Stomach smooth muscle (tissue), 2 donors: ENCODE data around the gene HOXB2.
A peak's percentile ranks its signal among the peaks of the same experiment; 100 is the strongest.
"Not testable (repeated sequence)": the region's sequence is repeated elsewhere in the genome, so short reads cannot be mapped to it uniquely, and the experiment has no call there.

ENCODE experiments used
- H3K27ac ChIP-seq: one replicate; pipeline ENCODE4 v1.7.0; 2013; ENCODE audit warnings: mild to moderate bottlenecking, low read length, inconsistent platforms
- H3K27me3 ChIP-seq, 2 donors: one replicate each; pipeline ENCODE4 v1.7.0; 2013; ENCODE audit warnings: low read length in 2 of 2; ENCODE audit not compliant: insufficient read depth in 2 of 2, control insufficient read depth in 1 of 2
- H3K36me3 ChIP-seq, 2 donors: one replicate each; pipeline ENCODE4 v1.7.0; 2013; ENCODE audit warnings: low read length in 2 of 2; ENCODE audit not compliant: control insufficient read depth in 2 of 2, insufficient read depth in 2 of 2
- H3K4me1 ChIP-seq: one replicate; pipeline ENCODE4 v1.7.0; 2013; ENCODE audit warnings: low read length; ENCODE audit not compliant: control insufficient read depth, insufficient read depth
- H3K4me3 ChIP-seq, 2 donors: one replicate each; pipeline ENCODE4 v1.7.0; 2013; ENCODE audit warnings: low read length in 2 of 2
- H3K9ac ChIP-seq, 2 donors: one replicate each; pipeline ENCODE4 v1.7.0; 2013; ENCODE audit warnings: low read length in 2 of 2, mild to moderate bottlenecking in 1 of 2
- H3K9me3 ChIP-seq, 2 donors: one replicate each; pipeline ENCODE4 v1.7.0; 2013; ENCODE audit warnings: low read length in 2 of 2; ENCODE audit not compliant: control insufficient read depth in 2 of 2
- donor health status: healthy.
- donor health status: Pancreatic carcinoma.

HOXB2 gene

GRCh38 chr17:48540213-48540612, 4.7 kb downstream of the HOXB2 start:
- Histone ChIP-seq H3K27me3 (no peaks in the 10 kb centered on the region), H3K4me1 (peaks cover 25% of the 10 kb centered on the region), H3K36me3 (peaks cover 0 to 2% of the 10 kb centered on the region in 2 donors), H3K9me3 (no peaks in the 10 kb centered on the region), H3K9ac (no peak overlapping the region), H3K4me3 (peak overlapping the region in 1 of 2 donors; percentile 30), H3K27ac (peak overlapping the region; percentile 55)

- no peaks in the 10 kb centered on the region for H3K27me3 ChIP-seq
- peak overlapping the region; percentile 55 for H3K27ac ChIP-seq
Observed at GRCh38 chr17:48539177-48539576, 5.7 kb downstream of the HOXB2 start.

DNA sequence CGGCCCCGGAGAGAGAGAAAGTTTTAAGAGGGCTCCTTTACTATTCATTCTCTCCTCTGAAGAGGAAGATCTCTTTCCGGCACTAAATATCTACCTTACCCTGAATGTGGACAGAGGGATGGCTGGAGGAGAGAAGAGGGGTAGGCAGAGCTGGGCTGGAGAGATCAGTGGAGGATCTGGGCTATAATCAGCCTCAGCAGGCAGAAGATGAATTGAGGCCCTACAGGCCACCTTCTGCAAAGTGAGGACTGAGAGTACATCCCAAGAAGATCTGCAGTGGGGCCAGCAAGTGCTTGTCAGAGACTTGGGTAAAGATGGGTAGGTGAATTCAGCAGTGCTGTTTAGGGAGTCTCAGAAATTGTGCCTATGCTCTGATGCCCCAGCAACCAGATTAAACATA, 7.6 kb downstream of the HOXB2 start:
- Histone ChIP-seq H3K9me3 (no peaks in the 10 kb centered on the region), H3K27ac (no peak overlapping the region), H3K36me3 (no peaks in the 10 kb centered on the region), H3K27me3 (no peaks in the 10 kb centered on the region), H3K9ac (no peak overlapping the region), H3K4me1 (peaks cover 20% of the 10 kb centered on the region), H3K4me3 (no peak overlapping the region)

More at GRCh38 chr17:48539177-48539576, 5.7 kb downstream of the HOXB2 start:
- Histone ChIP-seq H3K4me3 (no peak overlapping the region), H3K4me1 (peaks cover 21% of the 10 kb centered on the region), H3K36me3 (peaks cover 0 to 2% of the 10 kb centered on the region in 2 donors), H3K9ac (no peak overlapping the region), H3K9me3 (no peaks in the 10 kb centered on the region)

DNA sequence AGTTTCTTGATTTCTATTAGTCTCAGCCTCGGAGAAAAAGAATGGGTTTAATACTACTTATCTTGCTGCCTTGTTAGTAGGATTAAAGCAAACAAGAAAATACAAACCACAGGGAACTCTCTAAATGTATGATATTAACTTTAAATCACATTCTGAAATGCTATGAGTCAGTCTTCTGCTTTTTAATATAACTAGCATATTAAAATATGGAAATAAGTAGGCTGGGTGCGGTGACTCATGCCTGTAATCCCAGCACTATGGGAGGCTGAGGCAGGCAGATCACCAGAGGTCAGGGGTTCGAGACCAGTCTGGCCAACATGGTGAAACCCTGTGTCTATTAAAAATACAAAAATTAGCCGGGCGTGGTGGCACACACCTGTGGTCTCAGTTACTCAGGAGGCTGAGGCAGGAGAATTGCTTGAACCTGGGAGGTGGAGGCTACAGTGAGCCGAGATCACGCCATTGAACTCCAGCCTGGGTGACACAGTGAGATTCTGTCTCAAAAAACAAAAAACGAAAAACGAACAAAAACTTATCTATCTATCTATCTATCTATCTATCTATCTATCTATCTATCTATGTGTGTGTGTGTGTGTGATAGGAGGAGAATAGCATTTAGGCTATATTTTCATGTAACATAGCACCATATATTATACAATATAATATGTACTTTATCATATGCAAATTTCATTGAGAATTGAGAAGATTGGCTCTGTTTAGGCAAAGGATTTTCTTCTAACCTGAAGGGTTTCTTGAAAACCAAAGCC, 8.9 kb downstream of the HOXB2 start:
- H3K4me3 ChIP-seq, H3K27ac ChIP-seq, H3K9ac ChIP-seq, H3K9me3 ChIP-seq, H3K27me3 ChIP-seq, H3K36me3 ChIP-seq: not testable (repeated sequence)
- H3K4me1 ChIP-seq: peaks cover 12% of the 10 kb centered on the region

GRCh38 chr17:48532261-48532660, 12.6 kb downstream of the HOXB2 start:
- H3K4me1 ChIP-seq: no peaks in the 10 kb centered on the region
- no peak overlapping the region for H3K9ac ChIP-seq
- H3K4me3 ChIP-seq: no peak overlapping the region
- no peaks in the 10 kb centered on the region for H3K36me3 ChIP-seq
- no peak overlapping the region for H3K27ac ChIP-seq
- no peaks in the 10 kb centered on the region for H3K9me3 ChIP-seq
- peaks cover 0 to 7% of the 10 kb centered on the region in 2 donors for H3K27me3 ChIP-seq

DNA sequence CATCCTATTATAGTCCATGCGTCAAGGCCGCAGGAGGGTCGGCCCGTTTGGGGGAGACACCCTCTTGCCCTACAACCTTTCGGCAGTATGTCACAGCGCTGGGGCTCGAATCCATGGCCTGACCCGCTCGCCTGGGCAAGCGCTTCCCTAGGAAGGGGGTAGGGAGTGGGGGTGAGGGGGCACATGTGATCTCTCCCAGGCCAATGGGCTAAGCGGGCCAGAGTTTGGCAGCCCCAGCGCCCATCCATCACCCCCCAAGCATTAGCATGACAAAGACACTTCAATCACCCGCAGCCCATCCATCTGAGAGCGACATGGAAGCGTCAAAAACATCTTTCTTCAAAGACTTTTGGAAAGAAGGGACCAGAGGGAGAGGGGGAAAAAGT, 14.0 kb downstream of the HOXB2 start, which contains the start of gene HOXB1:
Gene HOXB1, minus strand, starts transcription at position 125 of the 386 bp plus-strand sequence. Its CDS starts 107 bp downstream, at position 18.
- no peak within 1 kb of the TSS for H3K27ac ChIP-seq
- H3K4me1 ChIP-seq: no peaks in the 10 kb centered on the region
- no peak within 1 kb of the TSS for H3K9ac ChIP-seq
- no peaks in the 10 kb centered on the region for H3K36me3 ChIP-seq
- peaks cover 0 to 10% of the 10 kb centered on the region in 2 donors for H3K27me3 ChIP-seq
- H3K9me3 ChIP-seq: no peaks in the 10 kb centered on the region
- H3K4me3 ChIP-seq: no peak within 1 kb of the TSS

DNA sequence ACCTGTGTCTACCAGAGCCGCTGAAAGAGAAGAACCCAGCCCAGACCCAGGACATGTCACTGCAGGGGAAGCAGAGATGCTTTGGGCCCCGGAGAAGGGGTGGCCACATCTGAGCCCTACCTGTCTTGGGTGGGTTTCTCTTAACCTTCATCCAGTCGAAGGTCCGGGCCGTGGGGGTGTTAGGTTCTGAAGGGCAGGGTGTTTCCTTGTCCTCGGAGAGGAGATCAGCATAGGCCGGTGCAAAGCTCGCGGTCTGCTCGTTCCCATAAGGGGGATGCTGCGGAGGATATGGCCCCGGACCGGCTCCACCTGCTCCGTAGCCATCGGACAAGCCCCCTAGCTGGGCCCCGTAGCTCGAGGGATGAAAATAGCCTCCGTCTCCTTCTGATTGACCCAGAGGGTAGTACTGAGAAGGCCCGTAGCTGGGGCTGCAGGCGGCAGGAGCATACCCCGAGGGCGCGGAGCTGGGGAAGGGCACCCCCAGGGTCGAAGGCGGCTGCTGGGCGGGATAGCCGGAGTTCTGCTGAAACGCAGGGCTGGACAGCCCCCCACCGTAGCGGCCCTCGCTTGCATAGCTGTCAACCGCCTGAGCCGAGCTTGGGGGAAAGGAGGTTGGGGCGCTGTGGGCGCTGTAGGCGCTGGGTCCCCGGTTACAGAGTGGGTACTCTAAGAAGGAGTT, 14.6 kb downstream of the HOXB2 start:
- Histone ChIP-seq H3K4me1 (no peaks in the 10 kb centered on the region), H3K36me3 (no peaks in the 10 kb centered on the region), H3K4me3 (no peak overlapping the region), H3K27me3 (peaks cover 0 to 10% of the 10 kb centered on the region in 2 donors), H3K9me3 (no peaks in the 10 kb centered on the region), H3K9ac (no peak overlapping the region), H3K27ac (no peak overlapping the region)

DNA sequence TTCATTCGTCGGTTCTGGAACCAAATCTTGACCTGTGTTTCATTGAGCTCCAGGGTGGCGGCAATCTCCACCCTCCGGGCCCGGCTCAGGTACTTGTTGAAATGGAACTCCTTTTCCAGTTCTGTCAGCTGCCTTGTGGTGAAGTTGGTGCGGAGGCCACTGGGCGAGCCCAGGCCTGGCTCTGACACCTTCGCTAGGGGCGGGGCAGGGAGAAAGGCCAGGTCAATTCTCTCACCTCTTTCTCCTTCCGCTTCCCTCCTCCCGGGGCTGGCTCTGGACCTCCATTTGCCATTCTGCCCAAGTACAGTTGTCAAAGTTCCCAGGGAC, 15.3 kb downstream of the HOXB2 start:
- H3K4me3 ChIP-seq: no peak overlapping the region
- H3K9ac ChIP-seq: no peak overlapping the region
- H3K9me3 ChIP-seq: no peaks in the 10 kb centered on the region
- no peak overlapping the region for H3K27ac ChIP-seq
- peaks cover 0 to 10% of the 10 kb centered on the region in 2 donors for H3K27me3 ChIP-seq
- H3K36me3 ChIP-seq: no peaks in the 10 kb centered on the region
- no peaks in the 10 kb centered on the region for H3K4me1 ChIP-seq

DNA sequence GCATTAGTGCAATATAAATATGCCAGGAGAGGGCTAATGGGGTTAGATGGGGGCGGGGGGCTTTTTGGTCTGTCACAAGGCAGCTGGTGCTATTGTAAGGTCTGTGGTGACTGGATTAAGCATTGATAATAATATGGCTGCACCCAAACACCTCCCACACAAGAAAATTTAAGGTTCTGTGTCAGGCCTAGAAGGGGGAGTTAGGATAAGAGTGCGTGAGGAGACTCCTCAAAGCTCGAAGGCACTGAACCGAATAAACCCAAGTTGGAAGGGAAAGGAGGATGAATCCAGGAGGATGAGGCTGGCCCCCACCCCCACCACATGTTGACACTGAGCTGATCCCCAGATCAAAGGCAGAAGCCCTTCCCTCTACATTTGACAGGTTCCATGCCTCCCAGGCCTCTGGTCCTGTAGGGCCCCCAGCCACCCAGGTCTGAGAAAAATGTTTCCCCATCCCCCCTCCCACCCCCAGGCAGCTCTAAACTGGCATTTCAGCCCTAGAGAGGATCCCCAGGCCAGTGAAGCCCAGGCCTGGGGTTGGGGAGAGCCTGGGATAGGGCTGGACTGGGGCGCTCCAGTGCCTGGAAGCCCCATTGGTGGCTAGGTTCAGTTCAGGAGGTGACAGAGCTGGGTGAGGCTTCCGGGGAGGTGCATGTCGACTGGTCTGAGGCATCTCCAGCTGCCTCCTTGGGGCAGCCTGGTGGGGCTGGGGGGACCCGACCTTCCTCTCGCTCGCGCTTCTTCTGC, 15.8 kb downstream of the HOXB2 start:
- no peaks in the 10 kb centered on the region for H3K36me3 ChIP-seq
- no peak overlapping the region for H3K27ac ChIP-seq
- no peak overlapping the region for H3K4me3 ChIP-seq
- no peaks in the 10 kb centered on the region for H3K4me1 ChIP-seq
- no peaks in the 10 kb centered on the region for H3K9me3 ChIP-seq
- peaks cover 0 to 10% of the 10 kb centered on the region in 2 donors for H3K27me3 ChIP-seq
- no peak overlapping the region for H3K9ac ChIP-seq

GRCh38 chr17:48528153-48528935, 16.6 kb downstream of the HOXB2 start:
- peaks cover 0 to 10% of the 10 kb centered on the region in 2 donors for H3K27me3 ChIP-seq
- H3K4me1 ChIP-seq: no peaks in the 10 kb centered on the region
- H3K27ac ChIP-seq: no peak overlapping the region
- no peaks in the 10 kb centered on the region for H3K36me3 ChIP-seq
- no peaks in the 10 kb centered on the region for H3K9me3 ChIP-seq
- H3K9ac ChIP-seq: no peak overlapping the region
- no peak overlapping the region for H3K4me3 ChIP-seq
